Erythroblast (primary cell): ENCODE results near the gene NRIP2.
A peak's percentile ranks its signal among the peaks of the same experiment; 100 is the strongest.

ENCODE experiments used
- DNase-seq, 2 experiments: peaks; one replicate each; lab custom pipeline; 2025; lab: John Stamatoyannopoulos, UW
- GATA1 ChIP-seq: IDR thresholded peaks from 2 replicates; pipeline ENCODE4 v1.6.1; 2011; ENCODE audit warnings: low read depth, mild to moderate bottlenecking, control low read depth, low read length, moderate library complexity
- POLR2A ChIP-seq: IDR thresholded peaks from 2 replicates; pipeline ENCODE4 v1.6.1; 2011; ENCODE audit warnings: mild to moderate bottlenecking, low read length

Gene NRIP2

DNA sequence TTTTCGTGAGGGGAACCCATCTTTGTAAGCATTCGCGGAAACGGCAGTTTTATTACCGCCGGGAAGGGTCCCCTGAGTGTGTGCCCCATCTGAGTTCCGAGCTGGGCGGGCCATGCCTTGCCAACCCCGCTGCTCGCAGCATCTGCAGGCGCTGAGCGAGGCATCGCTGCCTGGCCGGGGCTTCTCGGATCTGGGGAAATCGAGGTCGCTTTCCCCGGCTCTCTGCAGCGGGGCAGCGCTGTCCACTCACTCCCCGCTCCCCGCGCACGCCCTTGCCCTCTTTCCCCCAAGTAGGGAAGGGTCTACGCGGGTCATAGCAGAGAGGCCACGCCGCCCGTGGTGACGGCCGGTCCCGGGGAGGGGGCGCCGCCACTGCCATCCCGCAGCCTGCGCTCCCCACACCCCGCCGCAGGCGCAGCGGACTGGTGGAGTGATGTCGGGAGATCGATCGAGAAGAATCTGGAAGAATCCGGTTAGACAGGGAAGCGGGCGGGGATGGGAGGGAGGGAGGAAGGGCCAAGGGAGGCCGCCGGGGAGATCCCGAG, 40.6 kb downstream of the NRIP2 start:
- peak in 1 of 2 experiments; percentile 67 for DNase-seq
- no peak for TF ChIP-seq GATA1
- no peak for TF ChIP-seq POLR2A

DNA sequence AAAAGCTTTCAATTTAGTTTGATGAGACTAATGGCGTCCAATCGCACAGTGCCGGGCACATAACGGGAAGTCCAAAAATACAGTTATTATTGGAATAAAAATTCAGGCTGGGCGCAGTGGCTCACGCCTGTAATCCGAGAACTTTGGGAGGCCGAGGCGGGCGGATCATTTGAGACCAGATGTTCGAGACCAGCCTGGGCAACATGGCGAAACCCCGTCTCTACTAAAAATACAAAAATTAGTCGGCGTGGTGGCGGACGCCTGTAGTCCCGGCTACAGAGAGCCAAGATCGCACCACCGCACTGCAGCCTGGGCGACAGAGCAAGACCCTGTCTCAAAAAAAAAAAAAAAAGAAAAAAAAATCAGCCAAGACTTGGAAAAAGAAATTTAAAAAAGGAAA, 41.3 kb downstream of the NRIP2 start:
- DNase-seq: no peak
- TF ChIP-seq POLR2A: no peak
- TF ChIP-seq GATA1: no peak

DNA sequence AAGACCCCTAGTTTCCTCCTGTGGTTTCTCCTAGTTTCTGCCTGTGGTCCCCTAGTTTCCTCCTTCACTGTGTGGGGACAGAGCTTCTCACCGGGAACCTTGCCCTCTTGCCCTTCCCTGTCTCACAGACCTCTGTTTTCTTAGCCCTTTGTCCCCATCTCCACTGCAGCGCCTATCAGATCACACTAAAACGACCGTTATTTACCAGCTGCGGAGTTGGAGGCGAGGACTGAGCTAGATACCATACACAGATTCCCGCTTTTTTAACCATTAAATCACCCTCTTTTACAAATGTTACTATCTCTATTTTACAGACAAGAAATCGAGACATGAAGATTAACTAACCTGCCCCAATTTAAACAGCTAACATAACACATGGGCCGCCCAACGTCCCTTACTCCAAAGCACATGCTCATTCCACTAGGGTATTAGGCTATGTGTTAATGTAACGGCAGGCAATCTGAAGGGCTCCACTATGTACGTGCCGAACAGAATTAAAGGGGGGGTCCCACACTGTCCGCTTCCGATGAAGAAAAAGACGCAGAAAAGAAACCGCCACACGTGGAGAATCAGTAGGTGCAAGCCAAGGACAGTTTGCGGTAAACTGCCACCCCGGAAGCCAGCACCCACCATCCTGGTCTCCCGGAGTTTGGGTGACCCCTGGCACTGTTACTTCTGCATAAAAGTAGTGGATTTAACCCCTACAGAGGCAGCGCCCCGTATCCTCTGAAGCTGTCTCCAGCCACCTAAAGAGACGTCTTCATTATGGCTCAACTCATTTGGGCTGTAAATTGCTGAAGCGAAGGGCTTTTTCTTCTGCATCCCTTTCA, 41.9 kb downstream of the NRIP2 start:
- no peak for TF ChIP-seq POLR2A
- no peak for TF ChIP-seq GATA1
- peak in 1 of 2 experiments; percentile 32 for DNase-seq

DNA sequence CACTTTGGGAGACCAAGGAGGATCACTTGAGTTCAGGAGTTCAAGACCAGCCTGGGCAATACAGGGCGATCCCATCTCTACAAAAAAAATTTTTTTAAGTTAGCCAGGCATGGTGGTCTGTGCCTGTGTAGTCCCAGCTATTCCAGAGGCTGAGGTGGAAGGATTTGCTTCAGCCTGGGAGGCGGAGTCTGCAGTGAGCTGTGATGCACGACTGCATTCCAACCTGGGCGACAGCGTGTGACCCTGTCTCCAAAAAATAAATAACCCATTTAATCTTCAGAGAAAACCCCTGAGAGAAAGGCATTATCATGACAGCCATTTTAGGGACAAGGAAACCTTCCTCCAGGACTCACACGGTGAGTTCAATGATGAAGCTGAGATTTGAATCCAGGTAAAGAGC, 43.7 kb downstream of the NRIP2 start:
- TF ChIP-seq GATA1 (no peak), POLR2A (no peak)
- DNase-seq: no peak

DNA sequence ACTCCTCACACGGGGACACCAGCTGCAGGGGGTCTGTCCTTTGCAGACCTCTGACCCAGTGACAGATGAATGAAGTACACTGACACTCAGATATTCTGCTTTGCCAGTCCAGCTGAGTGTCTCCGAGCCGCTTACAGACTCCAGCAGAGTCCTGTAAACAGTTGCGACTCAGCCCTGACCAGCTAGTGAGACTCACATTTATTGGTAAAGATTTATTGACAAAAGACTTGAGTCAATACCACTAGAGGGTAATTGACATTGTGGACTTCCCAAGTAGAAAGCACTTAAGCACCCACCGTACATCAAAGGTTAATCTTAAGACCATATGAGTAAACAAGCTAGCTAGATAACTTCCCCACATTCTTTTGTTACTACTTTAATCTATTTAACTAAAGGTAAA, 49.8 kb downstream of the NRIP2 start:
- no peak for TF ChIP-seq GATA1
- TF ChIP-seq POLR2A: no peak
- no peak for DNase-seq

DNA sequence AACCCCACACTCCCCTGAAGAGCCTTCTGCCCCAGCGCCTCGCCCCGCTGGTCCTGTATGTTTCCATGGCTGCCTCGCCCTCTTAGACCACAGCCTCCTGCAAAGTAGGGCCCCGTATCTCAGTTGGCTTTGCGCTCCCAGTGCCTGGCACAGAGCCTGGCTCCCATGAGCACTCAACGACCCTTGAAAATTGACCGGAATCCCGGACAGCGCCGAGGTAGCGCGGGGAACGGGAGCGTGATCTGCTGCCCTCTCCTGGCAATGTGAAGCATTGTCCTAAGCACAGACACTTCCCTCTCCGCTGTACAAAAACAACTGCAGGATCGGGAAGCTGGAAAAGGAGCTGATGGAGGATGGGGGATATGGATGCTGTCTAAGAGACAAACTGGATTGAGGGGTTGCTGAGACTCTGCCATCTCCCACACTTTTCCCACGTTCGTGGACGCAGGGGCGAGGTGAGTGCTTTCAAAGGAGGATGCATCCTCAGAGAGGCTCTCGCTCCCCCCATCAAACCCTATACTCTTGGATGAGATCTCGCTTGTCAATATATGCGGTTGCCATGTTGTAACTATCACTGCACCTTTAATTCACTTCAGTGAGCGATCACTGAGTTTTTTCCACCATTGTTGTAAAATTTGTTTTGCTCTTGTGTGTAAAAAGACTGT, 50.8 kb downstream of the NRIP2 start:
- TF ChIP-seq POLR2A (no peak), GATA1 (no peak)
- DNase-seq: peak; percentile 52 to 71

DNA sequence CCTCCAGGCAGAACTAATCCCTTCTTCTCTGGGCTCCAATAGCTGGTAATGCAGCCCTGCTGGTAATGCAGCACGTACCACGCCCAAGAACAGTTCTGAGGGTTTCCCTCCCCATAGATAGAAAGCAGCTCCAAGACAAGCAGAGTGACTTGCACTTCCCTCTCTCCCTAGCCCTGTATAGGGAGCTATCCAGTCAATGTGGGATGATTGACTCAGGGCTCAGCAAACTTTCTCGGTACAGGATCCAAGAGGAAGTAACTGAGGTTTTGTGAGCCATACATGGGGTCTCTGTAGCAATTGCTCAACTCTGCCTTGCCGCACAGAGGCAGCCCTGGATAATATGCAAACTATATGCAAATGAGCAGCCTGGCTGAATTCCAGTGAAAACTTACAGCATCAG, 55.6 kb downstream of the NRIP2 start:
- DNase-seq: peak; percentile 18 to 23
- no peak for TF ChIP-seq GATA1
- no peak for TF ChIP-seq POLR2A

DNA sequence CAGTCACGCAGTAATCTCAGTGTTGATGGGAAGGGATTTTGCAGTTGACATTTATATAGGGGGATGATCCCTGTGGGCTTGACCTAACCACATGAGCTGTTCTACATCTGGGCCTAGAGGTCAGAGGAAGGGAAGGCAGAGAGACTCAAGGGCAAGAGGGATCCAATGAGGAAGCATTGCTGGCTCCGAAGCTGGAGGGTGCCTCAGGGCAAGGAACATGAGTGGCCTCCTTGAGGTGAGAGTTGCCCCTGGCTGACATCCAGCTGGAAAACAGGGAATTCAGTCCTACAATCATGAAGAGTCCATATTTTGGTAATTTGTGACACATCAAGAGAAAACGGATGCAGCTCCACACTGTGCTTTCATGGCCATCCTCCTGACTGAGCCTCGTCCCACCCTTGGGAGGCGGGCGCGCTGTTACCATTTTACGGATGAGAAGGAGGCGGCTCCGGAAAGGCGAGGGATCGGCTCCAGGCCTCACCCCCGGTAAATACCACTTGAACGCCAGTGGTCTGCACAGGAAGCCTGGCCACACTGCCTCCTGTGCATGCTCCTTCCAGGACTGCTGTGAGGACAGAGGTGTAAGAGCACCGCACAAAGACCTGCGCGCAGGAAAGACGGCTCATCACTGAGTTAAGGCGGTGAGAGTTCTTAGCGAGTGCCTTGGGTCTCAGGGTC, 58.6 kb downstream of the NRIP2 start:
- no peak for TF ChIP-seq GATA1
- no peak for TF ChIP-seq POLR2A
- no peak for DNase-seq

DNA sequence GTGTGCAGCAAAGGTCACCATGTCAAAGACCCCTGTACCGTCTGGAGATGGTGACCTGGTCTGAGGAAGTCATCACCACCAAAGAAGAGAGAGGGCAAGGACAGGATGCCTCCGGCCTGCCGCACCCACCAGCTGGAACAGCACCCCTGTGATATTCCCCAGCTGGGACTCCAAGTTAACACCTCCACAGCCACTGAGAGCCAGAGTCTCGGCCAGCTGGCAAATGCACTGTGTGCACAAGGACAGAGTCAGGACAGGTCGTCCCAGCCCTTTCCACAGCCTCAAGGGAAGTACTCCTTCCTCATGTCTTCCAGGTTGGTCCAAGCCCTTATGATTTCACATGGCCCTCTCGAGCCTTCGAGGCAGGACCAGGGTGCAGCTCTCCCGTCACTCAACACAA, 59.4 kb downstream of the NRIP2 start:
- no peak for TF ChIP-seq POLR2A
- no peak for TF ChIP-seq GATA1
- no peak for DNase-seq
